Osteoblast (primary cell): ENCODE data around the gene MAP4K4. TPM values are rescaled to one million over a fixed set of nuclear protein-coding genes. Genes with fewer than 3 reads are reported as not detected.

Experiments
- DNase-seq: peaks from one replicate; pipeline ENCODE4 v3.0.0; 2011; ENCODE audit warnings: low spot score, mixed read lengths; ENCODE audit not compliant: insufficient read length; ENCODE audit errors: missing footprints
- H2AFZ ChIP-seq: 2 replicates; pipeline ENCODE4 v1.6.0; 2011; ENCODE audit warnings: mild to moderate bottlenecking, low read length
- H3K27ac ChIP-seq: 2 replicates; pipeline ENCODE4 v1.5.1; 2011; ENCODE audit warnings: mild to moderate bottlenecking, low read depth, low read length, moderate library complexity
- H3K27me3 ChIP-seq: 2 replicates; pipeline ENCODE4 v1.6.0; 2012; ENCODE audit warnings: mild to moderate bottlenecking, control low read depth, inconsistent platforms, low read length, moderate library complexity; ENCODE audit not compliant: insufficient read depth
- H3K36me3 ChIP-seq: 2 replicates; pipeline ENCODE4 v1.5.1; 2011; ENCODE audit warnings: mild to moderate bottlenecking, low read length, control low read depth, moderate library complexity; ENCODE audit not compliant: insufficient read depth
- H3K4me1 ChIP-seq: 2 replicates; pipeline ENCODE4 v1.5.1; 2011; ENCODE audit warnings: mild to moderate bottlenecking, low read length, control low read depth, moderate library complexity; ENCODE audit not compliant: insufficient read depth
- H3K4me2 ChIP-seq: 2 replicates; pipeline ENCODE4 v1.6.0; 2011; ENCODE audit warnings: mild to moderate bottlenecking, low read length; ENCODE audit not compliant: insufficient read depth
- H3K4me3 ChIP-seq: fragments of 200-600 bp; sonication (generic); 3 replicates; pipeline ENCODE4 v1.5.1; 2012; ENCODE audit warnings: mild to moderate bottlenecking, low read length, inconsistent platforms; ENCODE audit not compliant: insufficient read depth
- H3K79me2 ChIP-seq: 2 replicates; pipeline ENCODE4 v1.6.0; 2012; ENCODE audit warnings: mild to moderate bottlenecking, low read length, control low read depth, inconsistent platforms; ENCODE audit not compliant: insufficient read depth
- H3K9me3 ChIP-seq: 2 replicates; pipeline ENCODE4 v1.5.1; 2011; ENCODE audit warnings: low read depth, low read length, control low read depth
- H4K20me1 ChIP-seq: 2 replicates; pipeline ENCODE4 v1.6.0; 2012; ENCODE audit warnings: mild to moderate bottlenecking, low read length, control low read depth; ENCODE audit not compliant: insufficient read depth
- CTCF ChIP-seq: IDR thresholded peaks from 2 replicates; pipeline ENCODE4 v1.5.1; 2011; ENCODE audit warnings: mild to moderate bottlenecking, low read depth, low read length, moderate library complexity; ENCODE audit errors: extremely low read depth
- total RNA-seq: library from RNA; depleted of rRNA; stranded (reverse); fragments of >200 nt; gene quantifications from 2 replicates; pipeline ENCODE4 v1.2.3, GENCODE V29; 2012

MAP4K4 gene
- total RNA-seq, 1 donor, result 231 TPM

- no peak overlapping the region for H3K4me3 ChIP-seq
- H3K4me2 ChIP-seq, result peak overlapping the region; percentile 38
- no peaks in the 10 kb centered on the region for H3K27me3 ChIP-seq
- no peaks in the 10 kb centered on the region for H3K9me3 ChIP-seq
- H2AFZ ChIP-seq, result no peak overlapping the region
- peak; percentile 80 for DNase-seq
- peaks cover 54% of the 10 kb centered on the region for H3K4me1 ChIP-seq
- peaks cover 99% of the 10 kb centered on the region for H3K79me2 ChIP-seq
- H4K20me1 ChIP-seq, result peaks cover 21% of the 10 kb centered on the region
- H3K27ac ChIP-seq, result peak overlapping the region; percentile 79
- TF ChIP-seq CTCF, result no peak
- peaks cover 21% of the 10 kb centered on the region for H3K36me3 ChIP-seq
Measured at GRCh38 chr2:101704046-101704466, 6.5 kb downstream of the MAP4K4 start.

GRCh38 chr2:101704816-101705578 is 7.5 kb downstream of the MAP4K4 start:
- no peak for TF ChIP-seq CTCF
- Histone ChIP-seq H4K20me1 (peaks cover 21% of the 10 kb centered on the region), H3K4me2 (peak overlapping the region; percentile 27), H3K9me3 (no peaks in the 10 kb centered on the region), H3K27ac (peak overlapping the region; percentile 61), H3K27me3 (no peaks in the 10 kb centered on the region), H3K36me3 (peaks cover 21% of the 10 kb centered on the region), H3K4me1 (peaks cover 63% of the 10 kb centered on the region), H2AFZ (no peak overlapping the region), H3K79me2 (peaks cover 99% of the 10 kb centered on the region), H3K4me3 (no peak overlapping the region)
- DNase-seq, result no peak

- Histone ChIP-seq H3K4me3 (no peak overlapping the region), H3K9me3 (no peaks in the 10 kb centered on the region), H3K4me1 (peaks cover 68% of the 10 kb centered on the region), H3K27ac (peak overlapping the region; percentile 61), H3K79me2 (peaks cover 99% of the 10 kb centered on the region), H3K36me3 (peaks cover 21% of the 10 kb centered on the region), H4K20me1 (peaks cover 24% of the 10 kb centered on the region), H3K27me3 (no peaks in the 10 kb centered on the region), H3K4me2 (no peak overlapping the region), H2AFZ (no peak overlapping the region)
- DNase-seq, result no peak
- TF ChIP-seq CTCF, result no peak
Measured at GRCh38 chr2:101706121-101706818, 8.8 kb downstream of the MAP4K4 start.

GRCh38 chr2:101706819-101707177 is 9.3 kb downstream of the MAP4K4 start:
- H3K4me2 ChIP-seq, result no peak overlapping the region

More at GRCh38 chr2:101706819-101707177, 9.3 kb downstream of the MAP4K4 start:
- Histone ChIP-seq H3K36me3 (peaks cover 19% of the 10 kb centered on the region), H2AFZ (no peak overlapping the region), H3K79me2 (peaks cover 99% of the 10 kb centered on the region), H3K4me1 (peaks cover 65% of the 10 kb centered on the region), H3K4me3 (no peak overlapping the region), H3K27me3 (no peaks in the 10 kb centered on the region), H3K27ac (no peak overlapping the region), H3K9me3 (no peaks in the 10 kb centered on the region), H4K20me1 (peaks cover 27% of the 10 kb centered on the region)
- no peak for TF ChIP-seq CTCF
- no peak for DNase-seq
